HG02623 (cell line): ENCODE data around the gene TAB3.
A peak's percentile ranks its signal among the peaks of the same experiment; 100 is the strongest.

ENCODE experiments used
- ATAC-seq: cut with Tn5 transposase; IDR thresholded peaks from one replicate; pipeline ENCODE4 v1.9.1; 2021; ENCODE audit warnings: moderate library complexity; ENCODE audit not compliant: unreplicated experiment

Gene TAB3, protein sequence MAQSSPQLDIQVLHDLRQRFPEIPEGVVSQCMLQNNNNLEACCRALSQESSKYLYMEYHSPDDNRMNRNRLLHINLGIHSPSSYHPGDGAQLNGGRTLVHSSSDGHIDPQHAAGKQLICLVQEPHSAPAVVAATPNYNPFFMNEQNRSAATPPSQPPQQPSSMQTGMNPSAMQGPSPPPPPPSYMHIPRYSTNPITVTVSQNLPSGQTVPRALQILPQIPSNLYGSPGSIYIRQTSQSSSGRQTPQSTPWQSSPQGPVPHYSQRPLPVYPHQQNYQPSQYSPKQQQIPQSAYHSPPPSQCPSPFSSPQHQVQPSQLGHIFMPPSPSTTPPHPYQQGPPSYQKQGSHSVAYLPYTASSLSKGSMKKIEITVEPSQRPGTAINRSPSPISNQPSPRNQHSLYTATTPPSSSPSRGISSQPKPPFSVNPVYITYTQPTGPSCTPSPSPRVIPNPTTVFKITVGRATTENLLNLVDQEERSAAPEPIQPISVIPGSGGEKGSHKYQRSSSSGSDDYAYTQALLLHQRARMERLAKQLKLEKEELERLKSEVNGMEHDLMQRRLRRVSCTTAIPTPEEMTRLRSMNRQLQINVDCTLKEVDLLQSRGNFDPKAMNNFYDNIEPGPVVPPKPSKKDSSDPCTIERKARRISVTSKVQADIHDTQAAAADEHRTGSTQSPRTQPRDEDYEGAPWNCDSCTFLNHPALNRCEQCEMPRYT

DNA sequence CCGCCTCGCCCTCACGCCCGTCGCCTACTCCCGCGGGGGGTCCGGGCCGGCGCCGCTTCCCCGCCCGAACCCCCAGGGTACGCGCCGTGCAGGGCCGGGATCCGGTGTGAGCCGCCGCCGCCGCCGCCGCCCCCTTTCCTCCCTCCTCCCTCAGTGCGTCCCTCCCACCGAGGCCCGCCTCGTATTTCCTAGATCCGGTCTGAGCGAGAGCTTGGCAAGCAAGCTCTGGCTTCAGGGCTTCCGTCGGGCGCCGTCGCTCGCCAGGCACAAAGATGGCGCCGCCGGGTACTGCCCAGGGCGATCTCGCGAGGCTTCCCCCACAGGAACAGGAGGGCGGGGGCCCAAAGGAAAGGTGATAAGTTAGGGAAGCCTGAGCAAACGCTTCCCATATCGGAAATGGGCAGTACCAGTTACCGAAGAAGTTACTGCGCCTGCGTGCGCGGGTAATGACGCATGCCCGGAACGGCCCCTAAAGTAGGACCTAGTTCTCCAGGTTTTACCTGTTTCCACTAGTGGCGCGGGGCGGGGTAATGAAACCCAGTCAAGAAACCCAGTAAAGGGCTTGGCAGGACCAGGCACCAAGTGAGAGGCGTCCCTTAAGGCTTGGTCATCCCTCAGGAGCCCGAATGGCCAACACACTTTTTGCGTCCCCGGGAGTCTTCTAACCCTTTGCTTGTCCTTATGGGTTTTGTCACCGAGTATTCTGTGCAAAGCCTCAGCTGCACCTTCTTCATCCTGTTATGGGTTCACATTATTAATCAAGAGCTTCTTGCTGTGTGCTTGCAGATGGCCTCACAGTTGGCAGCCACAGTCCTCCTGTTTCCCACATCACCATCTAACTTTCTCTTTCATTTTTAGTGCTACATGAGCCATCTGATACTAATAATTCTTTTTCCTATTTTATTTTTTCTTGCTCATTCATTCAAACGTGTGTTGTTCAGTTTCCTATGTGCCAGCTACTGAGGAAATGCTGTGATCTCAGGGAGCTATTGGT, at the start of gene TAB3:
TAB3 (minus strand) TSS at position 108 of the 994 bp plus-strand sequence. CDS start 29,666 bp downstream, outside the sequence.
- peak; percentile 85 for ATAC-seq

DNA sequence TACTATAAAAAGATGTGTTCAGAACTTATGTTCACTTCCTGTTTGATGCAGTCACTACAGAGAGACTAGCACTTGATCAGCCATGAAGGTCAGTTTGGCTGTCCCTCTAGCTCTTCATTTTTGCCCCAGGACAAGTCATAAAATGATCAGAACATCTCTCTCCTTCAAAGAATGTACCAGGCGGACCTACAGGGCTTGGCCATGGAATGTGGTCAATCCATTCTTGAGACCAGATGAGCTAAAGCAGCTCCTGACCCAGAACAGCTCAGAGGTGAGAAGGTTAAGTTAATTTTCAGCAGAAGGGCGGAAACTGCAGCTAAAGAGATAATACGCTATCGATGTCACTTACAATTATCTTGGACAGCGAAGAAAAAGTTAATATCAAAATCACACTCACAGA, 49.2 kb upstream of the TAB3 start:
- no peak for ATAC-seq

DNA sequence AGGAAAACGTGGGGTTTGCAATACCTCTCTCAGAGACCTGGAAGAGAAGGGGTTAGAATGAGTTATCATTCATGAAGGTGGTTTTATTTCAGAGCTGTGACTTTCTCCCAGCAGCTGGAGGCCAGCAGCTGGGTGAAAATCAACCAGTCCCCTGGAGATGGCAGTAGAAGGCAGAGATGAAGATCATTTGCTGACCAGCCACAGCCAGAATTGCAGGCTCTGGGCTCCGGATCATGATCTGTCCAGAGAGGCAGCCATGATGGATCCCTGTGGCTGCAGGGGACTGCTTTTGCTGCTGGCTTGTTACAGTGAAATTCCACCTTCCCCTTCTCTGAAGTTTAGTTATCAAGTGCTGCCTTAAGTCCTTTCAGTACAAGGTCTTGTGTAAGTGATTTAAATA, 46.9 kb upstream of the TAB3 start:
- no peak for ATAC-seq

DNA sequence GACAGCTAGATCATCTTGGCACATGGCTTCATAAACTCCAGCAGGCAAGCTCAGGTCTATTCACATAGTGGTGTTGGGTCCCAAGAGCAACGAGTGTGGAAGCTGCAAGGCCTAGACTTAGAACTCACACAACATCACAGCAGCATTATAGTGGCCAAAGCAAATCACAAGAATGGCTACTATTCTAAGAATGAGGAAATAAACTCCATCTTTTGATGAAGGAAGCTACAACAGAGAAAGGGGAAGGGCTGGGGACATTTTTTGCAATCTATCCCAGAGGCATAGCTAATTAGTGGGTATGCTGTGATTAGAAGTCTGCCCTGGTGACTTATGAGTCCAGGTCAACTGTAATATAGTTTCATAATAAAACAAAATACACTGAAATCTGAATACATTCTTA, 42.9 kb upstream of the TAB3 start:
- ATAC-seq: no peak

DNA sequence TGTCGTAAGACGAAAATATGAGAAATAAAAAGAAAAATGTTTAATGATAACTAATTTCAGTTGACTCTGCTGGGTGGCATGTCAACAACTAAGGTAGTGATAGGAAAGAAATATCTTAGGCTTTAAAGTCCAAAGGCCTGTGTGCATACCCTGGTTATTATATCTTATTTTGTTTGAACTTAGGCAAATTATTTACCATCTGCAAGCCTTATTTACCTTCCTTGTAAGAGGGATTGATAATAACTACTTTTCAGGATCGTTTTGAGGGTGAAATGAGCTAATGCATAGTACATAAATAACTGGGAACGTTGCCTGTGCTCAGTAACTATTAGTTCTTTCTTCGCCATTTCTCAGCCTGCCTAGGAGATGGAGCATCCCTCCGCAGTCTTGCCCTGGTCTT, 41.6 kb upstream of the TAB3 start:
- ATAC-seq: no peak

DNA sequence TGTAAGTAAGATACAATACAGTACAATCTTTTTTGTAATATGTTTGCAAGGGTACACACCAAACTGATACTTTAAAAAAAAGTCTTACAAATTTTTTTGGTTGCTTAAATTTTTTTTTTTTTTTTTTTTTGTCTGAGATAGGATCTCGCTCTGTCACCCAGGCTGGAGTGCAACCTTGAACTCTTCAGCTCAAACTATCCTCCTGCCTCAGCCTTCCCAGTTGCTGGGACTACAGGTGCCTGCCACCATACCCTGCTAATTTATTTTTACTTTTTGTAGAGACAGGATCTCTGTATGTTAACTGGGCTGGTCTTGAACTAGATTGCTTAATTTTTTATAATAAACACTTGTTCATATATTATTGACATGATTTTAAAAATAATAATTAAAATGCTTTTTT, 41.1 kb upstream of the TAB3 start:
- ATAC-seq: no peak

DNA sequence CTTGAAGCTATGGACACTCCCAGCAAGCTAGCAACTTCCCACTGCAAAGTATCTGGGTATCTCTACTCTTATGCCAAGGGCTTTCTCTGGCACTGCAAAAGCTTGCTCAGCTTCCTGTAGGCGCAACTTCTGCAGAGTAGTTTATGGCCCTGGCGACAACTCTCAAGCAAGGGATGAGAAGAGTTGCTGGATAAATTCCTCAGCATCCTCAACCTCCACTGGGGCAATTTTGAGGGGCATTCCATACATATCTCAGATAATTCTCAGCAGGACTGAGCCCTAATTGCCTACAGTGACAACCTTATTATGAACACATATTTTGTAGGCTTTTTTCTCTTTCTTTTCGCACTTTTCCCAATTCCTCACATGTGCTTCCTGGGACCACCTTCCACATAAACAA, 31.2 kb upstream of the TAB3 start:
- ATAC-seq: no peak

DNA sequence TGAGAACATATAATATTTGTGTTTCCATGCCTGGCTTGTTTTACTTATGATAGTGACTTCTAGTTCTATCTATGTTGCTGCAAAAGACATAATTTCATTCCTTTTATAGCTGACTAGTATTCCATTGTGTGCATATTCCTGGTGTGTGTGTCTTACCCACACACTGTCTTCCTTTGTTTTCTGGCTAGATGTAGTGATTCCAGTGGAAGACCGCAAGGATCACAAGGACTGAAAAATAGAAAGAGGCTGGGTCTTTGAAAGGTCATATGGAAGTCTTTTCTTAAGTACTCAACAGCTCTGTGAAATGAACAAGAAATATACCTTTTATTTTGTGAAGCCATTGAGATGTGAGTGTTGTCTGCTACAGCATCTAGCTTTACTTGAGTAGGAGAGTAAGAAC, 29.4 kb upstream of the TAB3 start:
- no peak for ATAC-seq

DNA sequence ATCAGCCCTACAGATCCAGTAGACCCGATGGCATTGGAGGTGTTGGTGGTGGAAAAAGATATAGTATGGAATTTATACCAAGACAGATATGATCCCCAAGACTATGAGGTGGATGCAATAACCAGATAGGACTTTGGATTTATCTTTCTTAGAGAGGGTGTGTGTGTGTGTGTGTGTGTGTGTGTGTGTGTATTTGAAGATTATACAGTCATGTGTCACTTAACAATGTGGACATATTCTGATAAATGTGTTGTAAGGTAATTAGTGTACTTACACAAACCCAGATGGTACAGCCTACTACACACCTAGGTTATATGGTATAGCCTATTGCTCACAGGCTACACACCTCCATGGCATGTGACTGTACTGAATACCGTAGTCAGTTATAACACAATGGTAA, 24.4 kb upstream of the TAB3 start:
- no peak for ATAC-seq

DNA sequence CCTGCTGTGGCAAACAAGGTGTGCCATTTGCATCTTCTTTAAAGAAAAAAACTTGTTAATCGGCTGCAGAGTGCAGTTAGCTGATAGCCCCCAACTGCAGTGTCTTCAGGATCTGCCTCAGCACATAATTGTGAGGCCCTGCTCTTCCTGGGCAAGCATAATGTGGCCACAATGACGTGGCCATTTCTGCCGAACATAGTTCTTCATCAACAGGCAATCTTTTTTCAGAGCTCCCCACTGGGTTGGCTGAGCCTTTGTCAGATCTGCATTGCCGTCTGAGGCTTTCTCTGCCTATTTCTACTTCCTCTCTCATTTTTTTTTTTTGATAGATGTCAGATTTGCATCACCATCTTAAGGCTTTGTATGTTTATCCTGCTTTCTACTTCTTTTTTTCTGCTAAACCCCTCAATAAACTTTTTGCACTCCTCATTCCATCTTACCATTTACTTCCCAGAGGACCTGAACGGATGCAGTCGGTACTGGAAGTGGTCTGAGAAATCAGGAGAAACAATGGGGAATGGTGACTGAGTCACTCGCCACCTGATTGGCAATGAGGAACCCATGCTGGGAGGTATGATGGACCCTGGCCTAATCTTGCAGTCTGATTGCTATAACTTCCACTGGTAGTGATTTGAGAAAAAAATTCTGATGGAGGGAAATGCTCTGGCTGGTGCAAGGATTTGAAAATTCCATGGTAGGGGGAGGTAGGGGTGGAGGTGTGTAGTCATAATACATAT, 21.2 kb upstream of the TAB3 start:
- ATAC-seq: no peak

DNA sequence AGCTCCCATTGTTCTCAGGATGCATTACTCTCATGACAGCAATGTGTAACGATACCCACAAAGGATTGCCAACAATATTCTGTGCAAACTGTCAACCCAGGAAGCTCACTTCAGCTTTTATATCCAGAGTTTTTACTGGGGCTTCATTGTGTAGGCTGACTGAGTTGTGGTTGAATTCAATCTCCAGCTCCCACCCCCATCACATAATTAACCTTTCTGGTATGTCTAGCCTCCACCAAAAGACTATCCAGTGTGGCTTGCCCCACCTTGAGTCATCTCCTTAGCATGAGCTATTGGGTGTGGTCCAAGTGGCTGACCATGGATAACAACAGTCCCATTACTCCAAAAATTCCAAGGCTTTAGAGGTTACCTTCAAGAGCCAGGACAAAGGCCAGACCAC, 17.7 kb upstream of the TAB3 start:
- no peak for ATAC-seq

DNA sequence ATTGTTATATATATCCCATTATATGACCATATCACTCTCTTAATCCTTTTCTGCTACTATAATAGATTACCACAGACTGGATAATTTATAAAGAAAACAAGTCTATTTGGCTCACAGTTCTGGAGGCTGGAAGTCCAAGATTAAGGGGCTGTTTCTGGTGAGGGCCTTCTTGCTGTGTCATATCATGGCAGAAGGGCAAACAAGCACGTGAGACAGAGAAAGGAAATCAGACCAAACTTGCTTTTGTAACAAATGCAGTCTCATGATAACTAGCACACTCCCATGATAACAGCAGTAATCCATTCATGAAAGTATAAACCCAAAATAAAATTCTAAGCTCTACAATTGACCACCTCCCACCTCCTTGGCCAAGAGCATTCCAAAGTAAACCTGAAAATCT, 16.3 kb upstream of the TAB3 start:
- no peak for ATAC-seq

DNA sequence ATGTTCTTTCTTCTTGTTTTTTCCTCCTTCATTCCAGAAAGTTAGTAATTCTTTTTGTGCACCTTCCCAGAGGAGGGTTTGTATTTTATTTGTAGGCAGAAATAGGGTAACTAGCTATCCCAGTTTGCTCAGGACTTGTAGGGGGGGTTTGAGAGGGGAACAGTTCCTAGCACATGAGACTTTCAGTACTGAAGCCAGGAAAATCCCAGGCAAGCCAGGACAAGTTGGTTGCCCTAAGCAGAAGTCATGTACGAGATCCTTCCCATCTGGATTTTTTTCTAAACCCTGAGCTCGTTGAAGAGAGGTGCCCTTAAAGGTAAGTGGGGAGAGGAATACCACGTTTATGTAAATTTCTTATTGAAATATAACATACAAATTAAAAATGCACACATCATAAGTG, 15.6 kb upstream of the TAB3 start:
- no peak for ATAC-seq

DNA sequence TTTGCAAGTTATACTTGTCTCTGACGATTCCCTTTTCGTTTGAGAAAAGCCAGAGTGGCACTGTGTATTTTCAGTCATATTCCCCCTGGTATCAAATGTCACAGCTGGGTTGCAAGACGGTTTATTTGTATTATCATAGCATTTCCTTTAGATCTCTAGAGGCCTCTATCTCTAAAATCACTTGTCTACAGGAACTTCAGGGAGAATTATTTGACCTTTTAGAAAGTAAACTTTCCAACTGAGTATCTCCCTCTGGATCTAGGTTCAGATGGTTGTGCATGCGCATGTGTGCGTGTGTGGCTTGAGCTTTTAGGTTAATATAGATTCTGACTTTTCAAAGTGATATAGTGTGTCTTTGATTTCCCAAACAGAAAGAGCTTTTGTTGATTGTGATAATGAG, 15.1 kb upstream of the TAB3 start:
- ATAC-seq: no peak

DNA sequence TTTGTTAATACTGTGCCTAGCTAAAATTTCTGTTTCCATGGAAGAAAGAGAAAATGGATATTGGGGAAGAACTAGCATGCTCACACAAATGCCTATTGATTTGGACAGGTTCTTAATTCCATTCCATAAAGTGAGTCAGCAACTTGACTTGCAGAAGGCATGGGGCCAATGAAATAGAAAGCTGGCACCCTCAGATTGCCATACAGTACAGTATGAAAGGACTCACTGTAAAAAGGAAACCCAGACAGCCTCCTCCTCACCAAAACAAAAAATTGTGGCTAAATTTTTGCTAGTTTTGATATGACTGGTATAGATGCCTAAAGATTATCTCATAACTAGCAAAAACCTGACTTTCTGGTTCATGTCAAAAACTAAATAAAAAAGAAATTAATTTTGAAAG, 11.2 kb upstream of the TAB3 start:
- no peak for ATAC-seq

DNA sequence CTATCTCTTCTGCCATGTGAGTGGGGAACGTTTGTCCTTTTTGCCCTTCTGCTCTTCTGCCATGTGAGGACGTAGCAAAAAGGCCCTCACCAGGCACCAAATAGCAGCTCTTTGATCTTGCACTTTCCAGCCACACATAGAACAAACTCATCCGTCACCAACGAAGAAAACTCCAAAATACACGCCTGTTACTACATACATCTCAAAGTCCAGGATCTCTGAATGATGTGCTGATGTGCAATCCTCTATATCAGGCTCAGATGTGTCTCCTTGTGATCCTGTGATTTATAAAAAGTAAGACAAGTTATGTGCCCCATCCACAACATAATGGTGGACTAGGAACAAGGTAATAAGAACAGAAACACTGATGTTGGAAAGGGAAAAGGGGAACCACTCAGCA, 9.8 kb upstream of the TAB3 start:
- ATAC-seq: no peak

DNA sequence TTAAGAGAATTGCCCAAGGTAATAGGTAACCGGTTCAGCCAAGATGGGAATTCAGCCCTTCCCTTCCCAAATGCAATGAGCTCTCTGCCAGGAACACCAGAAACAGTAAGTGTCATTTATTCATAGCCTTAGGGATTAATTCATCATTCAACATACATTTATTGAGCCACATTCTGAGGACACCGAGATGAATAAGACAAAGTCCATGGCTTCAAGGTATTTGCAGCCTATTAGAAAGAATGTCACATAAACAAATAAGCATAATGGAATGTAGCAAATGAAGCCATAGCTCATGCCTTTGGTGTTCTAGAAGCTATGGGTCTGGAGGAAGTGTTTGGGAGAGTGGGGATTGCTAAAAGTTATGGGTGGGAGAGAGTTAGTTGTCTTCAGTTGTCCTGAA, 6.3 kb upstream of the TAB3 start:
- ATAC-seq: no peak

DNA sequence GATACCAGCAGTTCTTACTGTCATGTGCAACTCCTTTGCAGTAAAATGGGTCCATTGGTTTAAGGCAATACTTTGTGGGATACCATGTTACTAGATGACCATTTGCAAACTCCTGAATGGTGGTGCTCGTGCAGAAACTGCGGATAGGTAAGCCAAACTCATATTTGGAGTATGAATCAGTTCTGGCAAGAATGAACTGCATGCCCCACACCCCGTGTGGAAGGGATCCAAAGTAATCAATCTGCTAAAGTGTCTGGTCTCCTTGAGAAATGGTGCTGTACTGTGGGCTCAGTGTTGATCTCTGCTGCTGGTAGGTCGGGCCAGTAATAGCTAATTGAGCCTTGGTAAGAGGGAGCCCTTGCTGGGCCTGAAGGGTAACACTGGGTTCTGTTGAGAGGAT, 4.2 kb upstream of the TAB3 start:
- no peak for ATAC-seq

DNA sequence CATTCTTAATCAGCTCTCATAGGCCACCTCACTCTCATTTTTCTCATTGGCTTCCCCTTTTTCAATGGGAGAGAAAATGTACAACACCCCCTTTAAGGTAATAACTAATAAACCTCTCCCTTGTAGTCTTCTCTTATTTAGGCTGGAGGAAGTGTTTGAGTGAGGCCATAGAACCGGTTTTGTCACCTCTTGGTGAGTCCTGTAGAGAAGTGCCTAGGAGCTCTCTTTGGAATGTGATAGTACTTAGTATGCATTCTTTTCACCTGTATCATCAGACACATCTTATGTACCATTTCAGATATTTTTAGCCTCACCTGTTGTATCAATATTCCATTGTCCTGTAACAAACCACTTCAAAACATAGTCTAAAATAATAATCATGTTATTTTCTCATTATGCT, 3.5 kb upstream of the TAB3 start:
- ATAC-seq: no peak

DNA sequence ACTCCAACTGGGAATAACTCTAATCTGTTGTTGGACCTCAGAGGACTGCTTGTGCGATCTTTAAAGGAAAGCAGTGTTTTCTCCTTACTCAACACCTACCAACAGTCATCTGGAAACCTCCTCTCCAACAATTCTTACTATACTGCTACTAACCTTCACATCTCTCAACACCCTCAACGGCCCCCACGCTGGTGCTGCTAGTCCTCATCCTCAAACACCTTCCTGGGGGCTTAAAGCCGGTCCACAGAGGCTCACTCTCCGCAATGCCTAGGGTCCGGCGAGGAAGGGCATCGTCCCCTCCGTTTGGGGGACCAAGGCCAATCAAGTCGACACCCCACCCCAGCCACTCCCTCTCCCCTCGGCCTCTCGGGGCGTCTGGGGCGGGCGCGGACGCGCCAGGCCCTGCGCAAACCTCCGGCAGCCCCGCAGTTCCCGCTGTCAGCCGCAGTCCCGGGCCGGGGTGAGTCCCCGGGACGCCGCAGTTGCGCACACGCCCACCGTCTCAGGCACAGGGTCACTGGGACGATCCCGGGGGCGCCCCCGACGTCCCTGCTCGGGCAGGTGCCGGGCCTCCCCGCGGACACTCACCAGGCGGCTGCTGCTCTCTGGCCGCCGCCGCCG, 418 bp downstream of the TAB3 start:
- ATAC-seq: peak; percentile 19
